GM12878 (cell line): Measurements from ENCODE around the gene ZNF33B. TPM values are rescaled to one million over a fixed set of nuclear protein-coding genes. Genes with fewer than 3 reads are reported as not detected.

ENCODE experiments used
- CBX5 ChIP-seq: sonication (generic); IDR thresholded peaks from 2 replicates; pipeline ENCODE4 v1.6.1; 2016; ENCODE audit warnings: low read depth, moderate library complexity, mild to moderate bottlenecking, inconsistent platforms
- E4F1 ChIP-seq: fragments of 450-650 bp; IDR thresholded peaks from 2 replicates; pipeline ENCODE4 v1.6.1; 2018; ENCODE audit warnings: borderline replicate concordance, mild to moderate bottlenecking; ENCODE audit not compliant: partially characterized antibody
- HCFC1 ChIP-seq: fragments of 150-350 bp; IDR thresholded peaks from 2 replicates; pipeline ENCODE4 v1.6.1; 2014; ENCODE audit warnings: low read length
- HDGF ChIP-seq: fragments of 450-650 bp; IDR thresholded peaks from 2 replicates; pipeline ENCODE4 v1.6.1; 2016; ENCODE audit warnings: antibody characterized with exemption
- IKZF2 ChIP-seq, 2 experiments: fragments of 450-650 bp; IDR thresholded peaks; 2 replicates each; pipeline ENCODE4 v1.6.1; 2017; ENCODE audit warnings: mild to moderate bottlenecking in 2 of 2, moderate library complexity in 2 of 2
- JUND ChIP-seq: IDR thresholded peaks from 2 replicates; pipeline ENCODE4 v1.6.1; 2012; ENCODE audit warnings: low read depth, mild to moderate bottlenecking, low read length, improper control_type of control experiment, moderate library complexity
- RCOR1 ChIP-seq: conservative IDR thresholded peaks from 2 replicates; pipeline ENCODE4 v1.6.1; 2012; ENCODE audit warnings: low read depth, low read length, improper control_type of control experiment
- SKIL ChIP-seq: fragments of 450-650 bp; IDR thresholded peaks from 2 replicates; pipeline ENCODE4 v1.6.1; 2017; ENCODE audit warnings: mild to moderate bottlenecking, low read depth, inconsistent platforms; ENCODE audit not compliant: poor library complexity, severe bottlenecking
- SMAD5 ChIP-seq: IDR thresholded peaks from 2 replicates; pipeline ENCODE4 v1.6.1; 2016; ENCODE audit warnings: antibody characterized with exemption, low read depth
- SP1 ChIP-seq: IDR thresholded peaks from one replicate; pipeline ENCODE4 v1.6.1; 2011; ENCODE audit warnings: low read depth, low read length
- polyA plus RNA-seq, 11 experiments: library from polyadenylated mRNA; depleted of rRNA in 4 of 11; unstranded in 6 of 11; stranded (reverse) in 5 of 11; fragments of >200 nt; fragmentation: Nextera tagmentation in 4 of 11; fragmentation: Illumina TruSeq in 1 of 11; extraction: Ambion mirVana in 4 of 11; extraction: Trizol in 1 of 11; gene quantifications; 1 replicate in 1 of 11; 2 replicates in 10 of 11; pipeline versions ENCODE4 v1.2.1 to v1.2.3, GENCODE V29; 2011 to 2016; ENCODE audit warnings: inconsistent platforms in 2 of 11, missing spikeins in 2 of 11, low read depth in 1 of 11
- total RNA-seq, 4 experiments: library from RNA; depleted of rRNA in 3 of 4; stranded (reverse); fragments of >200 nt in 3 of 4; fragmentation: Illumina TruSeq in 1 of 4; extraction: Trizol in 1 of 4; gene quantifications; 2 replicates each; pipeline versions ENCODE4 v1.2.1 to v1.2.3, GENCODE V29; 2013 to 2021
- TF ChIP-seq, protein P1 (sequence below): fragments of 450-650 bp; IDR thresholded peaks from 2 replicates; pipeline ENCODE4 v1.6.1; 2017; ENCODE audit warnings: mild to moderate bottlenecking, moderate library complexity
- TF ChIP-seq, protein P2 (sequence below): IDR thresholded peaks from 2 replicates; pipeline ENCODE4 v1.6.1; 2012; ENCODE audit warnings: low read depth, low read length, improper control_type of control experiment
- TF ChIP-seq, protein P3 (sequence below): fragments of 450-650 bp; IDR thresholded peaks from 2 replicates; pipeline ENCODE4 v1.6.1; 2017; ENCODE audit warnings: borderline replicate concordance
- TF ChIP-seq, protein P4 (sequence below): fragments of 450-650 bp; IDR thresholded peaks from 2 replicates; pipeline ENCODE4 v1.6.1; 2016; ENCODE audit warnings: mild to moderate bottlenecking

ZNF33B gene
- total and polyA plus RNA-seq, 10 of the 15 experiments (the other 5 are each of a cell fraction or from before 2014, with no cell fraction given), result 5.3 to 19.7 (median 9.3) TPM

DNA sequence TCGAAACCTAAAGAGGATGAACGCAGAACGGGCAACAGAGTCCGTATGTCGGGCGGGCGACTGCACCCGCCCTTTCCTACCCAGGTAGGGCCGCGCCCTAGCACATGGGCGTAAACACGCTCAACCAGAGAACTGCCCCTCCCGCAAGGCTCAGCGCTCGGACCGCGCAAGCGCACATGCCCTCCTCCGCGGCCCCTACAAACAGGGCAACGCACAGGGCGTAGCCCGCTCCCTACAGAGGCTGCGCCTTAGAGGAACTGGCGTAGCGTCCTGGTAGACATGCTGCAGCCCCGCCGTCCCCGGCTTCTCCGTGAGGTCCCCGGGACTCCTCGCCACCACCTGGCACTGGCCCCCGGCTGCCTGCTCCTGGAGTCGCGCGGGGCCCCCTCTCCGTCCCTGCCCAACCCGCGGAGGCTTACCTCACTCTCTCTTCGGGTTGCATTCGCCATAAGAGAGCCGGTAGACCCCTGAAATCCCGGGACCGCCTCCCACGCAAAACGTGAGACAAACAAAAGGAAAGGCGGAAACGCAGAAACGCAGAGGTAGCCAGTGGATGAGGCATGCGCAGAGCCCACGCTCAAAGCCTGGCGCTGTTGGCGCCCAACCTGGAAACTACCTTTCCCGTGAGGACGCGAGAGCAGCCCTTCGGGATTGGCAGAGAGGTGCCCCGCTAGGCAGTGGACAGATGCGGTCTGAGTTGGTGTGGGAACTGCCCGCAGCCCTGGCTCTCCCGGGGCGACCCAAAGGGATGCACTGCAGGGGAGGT lies at the start of gene ZNF33B (continued):
- TF ChIP-seq, protein P1, sequence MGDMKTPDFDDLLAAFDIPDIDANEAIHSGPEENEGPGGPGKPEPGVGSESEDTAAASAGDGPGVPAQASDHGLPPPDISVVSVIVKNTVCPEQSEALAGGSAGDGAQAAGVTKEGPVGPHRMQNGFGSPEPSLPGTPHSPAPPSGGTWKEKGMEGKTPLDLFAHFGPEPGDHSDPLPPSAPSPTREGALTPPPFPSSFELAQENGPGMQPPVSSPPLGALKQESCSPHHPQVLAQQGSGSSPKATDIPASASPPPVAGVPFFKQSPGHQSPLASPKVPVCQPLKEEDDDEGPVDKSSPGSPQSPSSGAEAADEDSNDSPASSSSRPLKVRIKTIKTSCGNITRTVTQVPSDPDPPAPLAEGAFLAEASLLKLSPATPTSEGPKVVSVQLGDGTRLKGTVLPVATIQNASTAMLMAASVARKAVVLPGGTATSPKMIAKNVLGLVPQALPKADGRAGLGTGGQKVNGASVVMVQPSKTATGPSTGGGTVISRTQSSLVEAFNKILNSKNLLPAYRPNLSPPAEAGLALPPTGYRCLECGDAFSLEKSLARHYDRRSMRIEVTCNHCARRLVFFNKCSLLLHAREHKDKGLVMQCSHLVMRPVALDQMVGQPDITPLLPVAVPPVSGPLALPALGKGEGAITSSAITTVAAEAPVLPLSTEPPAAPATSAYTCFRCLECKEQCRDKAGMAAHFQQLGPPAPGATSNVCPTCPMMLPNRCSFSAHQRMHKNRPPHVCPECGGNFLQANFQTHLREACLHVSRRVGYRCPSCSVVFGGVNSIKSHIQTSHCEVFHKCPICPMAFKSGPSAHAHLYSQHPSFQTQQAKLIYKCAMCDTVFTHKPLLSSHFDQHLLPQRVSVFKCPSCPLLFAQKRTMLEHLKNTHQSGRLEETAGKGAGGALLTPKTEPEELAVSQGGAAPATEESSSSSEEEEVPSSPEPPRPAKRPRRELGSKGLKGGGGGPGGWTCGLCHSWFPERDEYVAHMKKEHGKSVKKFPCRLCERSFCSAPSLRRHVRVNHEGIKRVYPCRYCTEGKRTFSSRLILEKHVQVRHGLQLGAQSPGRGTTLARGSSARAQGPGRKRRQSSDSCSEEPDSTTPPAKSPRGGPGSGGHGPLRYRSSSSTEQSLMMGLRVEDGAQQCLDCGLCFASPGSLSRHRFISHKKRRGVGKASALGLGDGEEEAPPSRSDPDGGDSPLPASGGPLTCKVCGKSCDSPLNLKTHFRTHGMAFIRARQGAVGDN, result peak; percentile 84; the same call in 1 of the 2 replicates
- TF ChIP-seq SMAD5, result peak; percentile 58
- peak; percentile 43; the same call in 1 of the 2 replicates for TF ChIP-seq HCFC1
- TF ChIP-seq, protein P2, sequence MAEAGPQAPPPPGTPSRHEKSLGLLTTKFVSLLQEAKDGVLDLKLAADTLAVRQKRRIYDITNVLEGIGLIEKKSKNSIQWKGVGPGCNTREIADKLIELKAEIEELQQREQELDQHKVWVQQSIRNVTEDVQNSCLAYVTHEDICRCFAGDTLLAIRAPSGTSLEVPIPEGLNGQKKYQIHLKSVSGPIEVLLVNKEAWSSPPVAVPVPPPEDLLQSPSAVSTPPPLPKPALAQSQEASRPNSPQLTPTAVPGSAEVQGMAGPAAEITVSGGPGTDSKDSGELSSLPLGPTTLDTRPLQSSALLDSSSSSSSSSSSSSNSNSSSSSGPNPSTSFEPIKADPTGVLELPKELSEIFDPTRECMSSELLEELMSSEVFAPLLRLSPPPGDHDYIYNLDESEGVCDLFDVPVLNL, result no peak
- no peak for TF ChIP-seq JUND
- peak; percentile 80; the same call in 1 of the 2 replicates for TF ChIP-seq HDGF
- TF ChIP-seq SKIL, result no peak
- no peak for TF ChIP-seq RCOR1
- peak; percentile 81 to 82 for TF ChIP-seq IKZF2 (IDR thresholded peaks at IDR 0.05)
- TF ChIP-seq, protein P3, sequence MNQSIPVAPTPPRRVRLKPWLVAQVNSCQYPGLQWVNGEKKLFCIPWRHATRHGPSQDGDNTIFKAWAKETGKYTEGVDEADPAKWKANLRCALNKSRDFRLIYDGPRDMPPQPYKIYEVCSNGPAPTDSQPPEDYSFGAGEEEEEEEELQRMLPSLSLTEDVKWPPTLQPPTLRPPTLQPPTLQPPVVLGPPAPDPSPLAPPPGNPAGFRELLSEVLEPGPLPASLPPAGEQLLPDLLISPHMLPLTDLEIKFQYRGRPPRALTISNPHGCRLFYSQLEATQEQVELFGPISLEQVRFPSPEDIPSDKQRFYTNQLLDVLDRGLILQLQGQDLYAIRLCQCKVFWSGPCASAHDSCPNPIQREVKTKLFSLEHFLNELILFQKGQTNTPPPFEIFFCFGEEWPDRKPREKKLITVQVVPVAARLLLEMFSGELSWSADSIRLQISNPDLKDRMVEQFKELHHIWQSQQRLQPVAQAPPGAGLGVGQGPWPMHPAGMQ, result no peak
- no peak; the same call in 1 of the 2 replicates for TF ChIP-seq CBX5
- TF ChIP-seq SP1, result no peak
- TF ChIP-seq E4F1, result no peak
- TF ChIP-seq, protein P4, sequence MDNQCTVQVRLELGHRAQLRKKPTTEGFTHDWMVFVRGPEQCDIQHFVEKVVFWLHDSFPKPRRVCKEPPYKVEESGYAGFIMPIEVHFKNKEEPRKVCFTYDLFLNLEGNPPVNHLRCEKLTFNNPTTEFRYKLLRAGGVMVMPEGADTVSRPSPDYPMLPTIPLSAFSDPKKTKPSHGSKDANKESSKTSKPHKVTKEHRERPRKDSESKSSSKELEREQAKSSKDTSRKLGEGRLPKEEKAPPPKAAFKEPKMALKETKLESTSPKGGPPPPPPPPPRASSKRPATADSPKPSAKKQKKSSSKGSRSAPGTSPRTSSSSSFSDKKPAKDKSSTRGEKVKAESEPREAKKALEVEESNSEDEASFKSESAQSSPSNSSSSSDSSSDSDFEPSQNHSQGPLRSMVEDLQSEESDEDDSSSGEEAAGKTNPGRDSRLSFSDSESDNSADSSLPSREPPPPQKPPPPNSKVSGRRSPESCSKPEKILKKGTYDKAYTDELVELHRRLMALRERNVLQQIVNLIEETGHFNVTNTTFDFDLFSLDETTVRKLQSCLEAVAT, result no peak
